ENCODE measurements around the gene TMEM187.

- TF ChIP-seq CTCF (conservative IDR thresholded peaks at IDR 0.05; ENCODE audit: low read depth, low read length), result no peak
- TF ChIP-seq NFE2L2 (IDR thresholded peaks at IDR 0.05; ENCODE audit: low read depth, low read length), result no peak
- no peak for TF ChIP-seq CEBPB (IDR thresholded peaks at IDR 0.05; ENCODE audit: low read depth, low read length)
These were observed 9.0 kb upstream of the TMEM187 start for GRCh38 chrX:153963546-153963945.

Measured in IMR-90 (cell line).